LoVo (cell line): ENCODE results near the gene ZNF865.
A peak's percentile ranks its signal among the peaks of the same experiment; 100 is the strongest.

Experiments
- DNase-seq: peaks from one replicate; pipeline ENCODE4 v3.0.0-alpha.2; 2016; ENCODE audit warnings: low spot score

Gene ZNF865

GRCh38 chr19:55623561-55623960, 18.1 kb downstream of the ZNF865 start:
- no peak for DNase-seq

- DNase-seq, result peak; percentile 95
These were observed 18.9 kb downstream of the ZNF865 start, which contains the start of gene ZNF784 for GRCh38 chr19:55624109-55625003. Gene ZNF784, minus strand, starts transcription at chr19:55624566. Its CDS starts 5 bp downstream, at chr19:55624561.

GRCh38 chr19:55625004-55625326, 19.5 kb downstream of the ZNF865 start:
- no peak for DNase-seq

GRCh38 chr19:55626350-55626749, 20.9 kb downstream of the ZNF865 start:
- no peak for DNase-seq

GRCh38 chr19:55632463-55632834, 27.0 kb downstream of the ZNF865 start:
- peak; percentile 86 for DNase-seq

- no peak for DNase-seq
These were observed 28.4 kb downstream of the ZNF865 start for GRCh38 chr19:55633861-55634260.

- DNase-seq, result no peak
These were observed 29.9 kb downstream of the ZNF865 start for GRCh38 chr19:55635334-55635717.

- DNase-seq, result no peak
These were observed 30.5 kb downstream of the ZNF865 start for GRCh38 chr19:55635856-55636440.

- no peak for DNase-seq
These were observed 31.3 kb downstream of the ZNF865 start for GRCh38 chr19:55636723-55637122.

- DNase-seq, result no peak
These were observed 32.1 kb downstream of the ZNF865 start for GRCh38 chr19:55637534-55637933.

GRCh38 chr19:55638864-55639359, 33.5 kb downstream of the ZNF865 start:
- DNase-seq, result peak; percentile 32

GRCh38 chr19:55640043-55640576, 34.7 kb downstream of the ZNF865 start:
- DNase-seq, result no peak

GRCh38 chr19:55640577-55641425, 35.4 kb downstream of the ZNF865 start, which contains the start of gene ZNF580:
Gene ZNF580, plus strand, starts transcription at chr19:55641002. Its CDS starts 1,507 bp downstream, at chr19:55642509.
- DNase-seq, result peak; percentile 53

GRCh38 chr19:55641426-55642152, 36.1 kb downstream of the ZNF865 start:
- peak; percentile 46 for DNase-seq

GRCh38 chr19:55642153-55643002, 36.9 kb downstream of the ZNF865 start:
- peak; percentile 41 for DNase-seq

- peak; percentile 80 for DNase-seq
These were observed 37.8 kb downstream of the ZNF865 start, which contains the start of gene ZNF581 for GRCh38 chr19:55643003-55643886. Gene ZNF581, plus strand, starts transcription at chr19:55643649. Its CDS starts 923 bp downstream, at chr19:55644572.

GRCh38 chr19:55643887-55644176, 38.4 kb downstream of the ZNF865 start:
- no peak for DNase-seq

- no peak for DNase-seq
These were observed 38.9 kb downstream of the ZNF865 start for GRCh38 chr19:55644191-55644833.
